Keratinocyte (primary cell): ENCODE data around the gene PRSS16. TPM values are rescaled to one million over a fixed set of nuclear protein-coding genes. Genes with fewer than 3 reads are reported as not detected.
"Not testable (repeated sequence)": the region's sequence is repeated elsewhere in the genome, so short reads cannot be mapped to it uniquely, and the experiment has no call there.

ENCODE experiments used
- DNase-seq: peaks from one replicate; pipeline ENCODE4 v3.0.0-alpha.2; 2011; ENCODE audit warnings: low read depth, missing footprints, low spot score
- FAIRE-seq: peaks from 2 replicates; lab custom pipeline; 2011; peaks lifted over from hg19 to GRCh38; lab: Jason Lieb, UNC
- H2AFZ ChIP-seq: 2 replicates; pipeline ENCODE4 v1.6.0; 2012; ENCODE audit warnings: low read length, control low read depth, inconsistent platforms; ENCODE audit not compliant: control insufficient read depth
- H3K27ac ChIP-seq: 2 replicates; pipeline ENCODE4 v1.5.1; 2011; ENCODE audit warnings: low read length; ENCODE audit not compliant: control insufficient read depth, insufficient read depth
- H3K27me3 ChIP-seq: 3 replicates; pipeline ENCODE4 v1.6.0; 2011; ENCODE audit warnings: low read length; ENCODE audit not compliant: control insufficient read depth, insufficient read depth; ENCODE audit errors: extremely low read depth
- H3K36me3 ChIP-seq, 2 experiments: 2 replicates in 1 of 2; 3 replicates in 1 of 2; pipeline ENCODE4 v1.5.1; 2011; ENCODE audit warnings: low read length in 2 of 2, mild to moderate bottlenecking in 1 of 2; ENCODE audit not compliant: control insufficient read depth in 2 of 2, insufficient read depth in 2 of 2; ENCODE audit errors: extremely low read depth in 1 of 2
- H3K4me1 ChIP-seq: 3 replicates; pipeline ENCODE4 v1.5.1; 2011; ENCODE audit warnings: low read length; ENCODE audit not compliant: control insufficient read depth, insufficient read depth; ENCODE audit errors: extremely low read depth
- H3K4me2 ChIP-seq: 3 replicates; pipeline ENCODE4 v1.6.0; 2011; ENCODE audit warnings: low read depth, low read length; ENCODE audit not compliant: control insufficient read depth, insufficient read depth; ENCODE audit errors: extremely low read depth
- H3K4me3 ChIP-seq, 3 experiments: fragments of 200-600 bp in 1 of 3; sonication (generic) in 1 of 3; 2 replicates in 2 of 3; 3 replicates in 1 of 3; pipeline ENCODE4 v1.5.1; 2011 to 2016; ENCODE audit warnings: low read length in 3 of 3, mild to moderate bottlenecking in 3 of 3, control low read depth in 2 of 3, inconsistent platforms in 1 of 3, low read depth in 1 of 3, mixed read lengths in 1 of 3, mixed run types in 1 of 3, moderate library complexity in 1 of 3; ENCODE audit not compliant: control insufficient read depth in 2 of 3, insufficient read depth in 2 of 3; ENCODE audit errors: extremely low read depth in 1 of 3
- H3K79me2 ChIP-seq: 2 replicates; pipeline ENCODE4 v1.6.0; 2012; ENCODE audit warnings: low read length; ENCODE audit not compliant: control insufficient read depth, insufficient read depth
- H3K9ac ChIP-seq: 3 replicates; pipeline ENCODE4 v1.6.0; 2011; ENCODE audit warnings: low read length; ENCODE audit not compliant: control insufficient read depth, insufficient read depth; ENCODE audit errors: extremely low read depth
- H3K9me1 ChIP-seq: 3 replicates; pipeline ENCODE4 v1.6.0; 2011; ENCODE audit warnings: low read length; ENCODE audit not compliant: control insufficient read depth, insufficient read depth; ENCODE audit errors: extremely low read depth
- H3K9me3 ChIP-seq: 2 replicates; pipeline ENCODE4 v1.5.1; 2012; ENCODE audit warnings: low read depth, low read length; ENCODE audit not compliant: control insufficient read depth
- H4K20me1 ChIP-seq: 3 replicates; pipeline ENCODE4 v1.6.0; 2011; ENCODE audit warnings: low read length; ENCODE audit not compliant: control insufficient read depth, insufficient read depth; ENCODE audit errors: extremely low read depth
- EZH2 ChIP-seq: IDR thresholded peaks from one replicate; pipeline ENCODE4 v1.6.1; 2012; ENCODE audit warnings: inconsistent platforms, mild to moderate bottlenecking, low read length, moderate library complexity
- dilution Hi-C: fragments of 300-500 bp; cut with MboI; formaldehyde crosslinking; loops from one replicate; pipeline ENCODE4 v1.7.0; 2020; ENCODE audit warnings: low sequenced_read_pairs; ENCODE audit not compliant: extremely low pct_ligation_motif_present
- polyA plus RNA-seq, 5 experiments: library from polyadenylated mRNA; depleted of rRNA in 3 of 5; stranded (reverse) in 3 of 5; stranded (forward) in 1 of 5; unstranded in 1 of 5; fragments of >200 nt; gene quantifications; 1 replicate in 1 of 5; 2 replicates in 3 of 5; 3 replicates in 1 of 5; pipeline versions ENCODE4 v1.2.1 to v1.2.3, GENCODE V29; 2011 to 2012; ENCODE audit warnings: missing spikeins in 2 of 5, low read depth in 1 of 5, low replicate concordance in 1 of 5
- TF ChIP-seq, protein P1 (sequence below), 3 experiments: IDR thresholded peaks in 1 of 3; conservative IDR thresholded peaks in 1 of 3; optimal IDR thresholded peaks in 1 of 3; 2 replicates in 2 of 3; 3 replicates in 1 of 3; pipeline versions ENCODE3 to v1.5.1; 2011; ENCODE audit warnings: low read length in 3 of 3, mild to moderate bottlenecking in 3 of 3, moderate library complexity in 2 of 3, control low read depth in 1 of 3, inconsistent platforms in 1 of 3; ENCODE audit not compliant: insufficient read depth in 2 of 3; ENCODE audit errors: extremely low read depth in 1 of 3

The PRSS16 gene
- polyA plus RNA-seq, 1 donor (not counting 4 experiments of a cell fraction or from before 2014, with no cell fraction given): 8.9 TPM

GRCh38 chr6:27216874-27217273, 30.6 kb upstream of the PRSS16 start:
- TF ChIP-seq, protein P1, sequence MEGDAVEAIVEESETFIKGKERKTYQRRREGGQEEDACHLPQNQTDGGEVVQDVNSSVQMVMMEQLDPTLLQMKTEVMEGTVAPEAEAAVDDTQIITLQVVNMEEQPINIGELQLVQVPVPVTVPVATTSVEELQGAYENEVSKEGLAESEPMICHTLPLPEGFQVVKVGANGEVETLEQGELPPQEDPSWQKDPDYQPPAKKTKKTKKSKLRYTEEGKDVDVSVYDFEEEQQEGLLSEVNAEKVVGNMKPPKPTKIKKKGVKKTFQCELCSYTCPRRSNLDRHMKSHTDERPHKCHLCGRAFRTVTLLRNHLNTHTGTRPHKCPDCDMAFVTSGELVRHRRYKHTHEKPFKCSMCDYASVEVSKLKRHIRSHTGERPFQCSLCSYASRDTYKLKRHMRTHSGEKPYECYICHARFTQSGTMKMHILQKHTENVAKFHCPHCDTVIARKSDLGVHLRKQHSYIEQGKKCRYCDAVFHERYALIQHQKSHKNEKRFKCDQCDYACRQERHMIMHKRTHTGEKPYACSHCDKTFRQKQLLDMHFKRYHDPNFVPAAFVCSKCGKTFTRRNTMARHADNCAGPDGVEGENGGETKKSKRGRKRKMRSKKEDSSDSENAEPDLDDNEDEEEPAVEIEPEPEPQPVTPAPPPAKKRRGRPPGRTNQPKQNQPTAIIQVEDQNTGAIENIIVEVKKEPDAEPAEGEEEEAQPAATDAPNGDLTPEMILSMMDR (optimal IDR thresholded peaks at IDR 0.05 in 1 of 3, IDR thresholded peaks at IDR 0.05 in 1 of 3, conservative IDR thresholded peaks at IDR 0.05 in 1 of 3; ENCODE audit: extremely low read depth in 1 of 3, insufficient read depth in 2 of 3, low read length in 3 of 3): no peak
- no peak for TF ChIP-seq EZH2
- FAIRE-seq: no peak

GRCh38 chr6:27222971-27223370, 24.5 kb upstream of the PRSS16 start:
- H2AFZ ChIP-seq, H3K79me2 ChIP-seq, H4K20me1 ChIP-seq, DNase-seq, dilution Hi-C loops, H3K9me3 ChIP-seq, H3K9ac ChIP-seq, H3K27ac ChIP-seq, H3K27me3 ChIP-seq, H3K4me1 ChIP-seq, H3K4me3 ChIP-seq, H3K36me3 ChIP-seq, H3K9me1 ChIP-seq, FAIRE-seq, H3K4me2 ChIP-seq: not testable (repeated sequence)

More at GRCh38 chr6:27216874-27217273, 30.6 kb upstream of the PRSS16 start:
- DNase-seq: no peak
- Histone ChIP-seq H2AFZ (no peak overlapping the region), H3K9me3 (no peaks in the 10 kb centered on the region), H3K27ac (no peak overlapping the region), H3K4me1 (no peaks in the 10 kb centered on the region), H4K20me1 (no peaks in the 10 kb centered on the region), H3K9ac (no peak overlapping the region), H3K4me2 (no peak overlapping the region), H3K9me1 (no peaks in the 10 kb centered on the region), H3K36me3 (no peaks in the 10 kb centered on the region), H3K79me2 (no peaks in the 10 kb centered on the region), H3K4me3 (no peak overlapping the region), H3K27me3 (no peaks in the 10 kb centered on the region)
- dilution Hi-C loops: no loop called here

DNA sequence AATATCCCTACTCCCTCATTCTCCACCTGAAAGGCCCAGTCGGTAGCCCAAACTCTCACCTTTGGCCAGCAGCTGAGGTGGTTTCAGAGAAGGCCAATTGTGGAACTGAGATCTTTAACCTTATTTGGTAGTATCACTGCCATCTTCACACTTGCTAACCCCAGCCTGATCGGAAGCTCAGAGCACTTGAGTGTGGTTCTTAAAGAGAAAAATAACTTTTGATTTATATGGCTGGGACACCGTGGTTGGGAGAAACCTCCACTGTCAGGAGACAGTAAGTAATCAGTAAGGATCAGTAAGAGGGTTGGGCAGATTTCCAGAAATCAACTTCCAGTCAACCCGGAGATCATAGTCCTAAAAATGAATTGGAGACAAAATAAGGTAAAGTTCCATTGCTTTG, 22.8 kb upstream of the PRSS16 start:
- TF ChIP-seq, protein P1 (optimal IDR thresholded peaks at IDR 0.05 in 1 of 3, IDR thresholded peaks at IDR 0.05 in 1 of 3, conservative IDR thresholded peaks at IDR 0.05 in 1 of 3; ENCODE audit: extremely low read depth in 1 of 3, insufficient read depth in 2 of 3, low read length in 3 of 3): no peak
- TF ChIP-seq EZH2: no peak
- Histone ChIP-seq H3K9me1 (no peaks in the 10 kb centered on the region), H3K79me2 (no peaks in the 10 kb centered on the region), H3K4me1 (no peaks in the 10 kb centered on the region), H3K27ac (no peak overlapping the region), H2AFZ (no peak overlapping the region), H3K27me3 (no peaks in the 10 kb centered on the region), H3K36me3 (no peaks in the 10 kb centered on the region), H3K4me3 (no peak overlapping the region), H4K20me1 (no peaks in the 10 kb centered on the region), H3K9ac (no peak overlapping the region), H3K9me3 (no peaks in the 10 kb centered on the region), H3K4me2 (no peak overlapping the region)
- no peak for FAIRE-seq
- dilution Hi-C loops: no loop called here
- DNase-seq: no peak
